ENCODE data around the gene ASH1L. TPM values are rescaled to one million over a fixed set of nuclear protein-coding genes. Genes with fewer than 3 reads are reported as not detected.
A peak's percentile ranks its signal among the peaks of the same experiment; 100 is the strongest.

The ASH1L gene
- total RNA-seq, 1 donor from 2014 or later, result 51.5 TPM

DNA sequence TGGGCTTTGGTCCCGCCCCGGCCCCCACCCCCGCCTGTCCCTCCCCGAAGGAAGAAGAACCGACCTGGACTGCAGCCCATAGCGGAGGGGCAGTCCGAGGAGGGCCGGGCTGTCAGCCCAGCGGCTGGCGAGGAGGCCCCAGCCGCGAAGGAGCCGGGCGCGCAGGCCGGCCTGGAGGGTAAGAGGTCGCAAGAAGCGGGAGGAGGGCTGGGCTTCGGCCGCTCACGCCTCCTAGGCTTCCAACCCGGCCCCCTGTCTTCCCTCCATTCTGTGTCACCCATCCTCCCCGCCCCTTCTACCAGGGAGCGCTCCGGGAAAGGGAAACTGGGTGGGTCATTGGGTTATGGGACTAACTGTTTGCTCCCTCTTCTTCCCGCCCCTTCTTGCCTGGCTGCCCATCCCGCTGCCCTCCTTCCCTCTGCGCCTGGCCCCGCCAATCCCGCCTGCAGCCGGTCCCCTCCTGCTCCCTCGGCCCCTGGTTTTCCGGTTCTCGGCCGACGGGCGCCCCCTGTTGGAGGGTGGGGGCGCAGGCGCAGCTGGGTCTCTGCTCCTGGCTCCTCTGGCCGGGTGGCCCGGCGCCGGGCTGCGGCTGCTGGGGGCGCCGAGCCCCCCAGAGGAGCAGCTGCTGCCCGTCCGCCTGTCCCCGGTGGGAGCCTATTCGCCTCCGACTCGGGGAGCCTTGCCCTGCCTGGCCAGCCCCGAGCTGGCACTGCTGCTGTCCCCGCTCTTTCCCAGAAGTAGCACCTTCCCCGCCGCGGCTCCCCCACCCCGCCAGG, 239.5 kb downstream of the ASH1L start:
- H3K27ac Mint-ChIP-seq (ENCODE audit: unreplicated experiment), result peak overlapping the region; percentile 80
- DNase-seq (ENCODE audit: extremely low spot score, unreplicated experiment), result peak; percentile 98
- peak overlapping the region; percentile 86 for H3K4me3 Mint-ChIP-seq (ENCODE audit: unreplicated experiment)
- H3K9me3 Mint-ChIP-seq (ENCODE audit: unreplicated experiment), result no peaks in the 10 kb centered on the region
- TF ChIP-seq, protein P1, sequence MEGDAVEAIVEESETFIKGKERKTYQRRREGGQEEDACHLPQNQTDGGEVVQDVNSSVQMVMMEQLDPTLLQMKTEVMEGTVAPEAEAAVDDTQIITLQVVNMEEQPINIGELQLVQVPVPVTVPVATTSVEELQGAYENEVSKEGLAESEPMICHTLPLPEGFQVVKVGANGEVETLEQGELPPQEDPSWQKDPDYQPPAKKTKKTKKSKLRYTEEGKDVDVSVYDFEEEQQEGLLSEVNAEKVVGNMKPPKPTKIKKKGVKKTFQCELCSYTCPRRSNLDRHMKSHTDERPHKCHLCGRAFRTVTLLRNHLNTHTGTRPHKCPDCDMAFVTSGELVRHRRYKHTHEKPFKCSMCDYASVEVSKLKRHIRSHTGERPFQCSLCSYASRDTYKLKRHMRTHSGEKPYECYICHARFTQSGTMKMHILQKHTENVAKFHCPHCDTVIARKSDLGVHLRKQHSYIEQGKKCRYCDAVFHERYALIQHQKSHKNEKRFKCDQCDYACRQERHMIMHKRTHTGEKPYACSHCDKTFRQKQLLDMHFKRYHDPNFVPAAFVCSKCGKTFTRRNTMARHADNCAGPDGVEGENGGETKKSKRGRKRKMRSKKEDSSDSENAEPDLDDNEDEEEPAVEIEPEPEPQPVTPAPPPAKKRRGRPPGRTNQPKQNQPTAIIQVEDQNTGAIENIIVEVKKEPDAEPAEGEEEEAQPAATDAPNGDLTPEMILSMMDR (IDR thresholded peaks at IDR 0.05), result peak; percentile 97
- H3K36me3 Mint-ChIP-seq (ENCODE audit: unreplicated experiment), result peaks cover 8% of the 10 kb centered on the region
- H3K4me1 Mint-ChIP-seq (ENCODE audit: unreplicated experiment), result peaks cover 32% of the 10 kb centered on the region
- H3K27me3 Mint-ChIP-seq (ENCODE audit: unreplicated experiment), result no peaks in the 10 kb centered on the region

DNA sequence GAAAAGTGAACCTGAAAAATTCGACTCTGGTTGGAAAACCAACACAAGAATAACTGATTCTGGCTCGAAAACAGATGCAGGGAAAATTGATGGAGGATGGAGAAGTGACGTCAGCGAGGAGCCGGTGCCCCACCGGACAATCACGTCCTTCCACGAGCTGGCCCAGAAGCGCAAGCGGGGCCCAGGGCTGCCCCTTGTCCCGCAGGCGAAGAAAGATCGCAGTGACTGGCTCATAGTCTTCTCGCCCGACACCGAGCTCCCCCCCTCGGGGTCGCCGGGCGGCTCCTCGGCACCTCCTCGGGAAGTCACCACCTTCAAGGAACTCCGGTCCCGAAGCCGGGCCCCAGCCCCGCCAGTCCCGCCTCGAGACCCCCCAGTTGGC, 240.0 kb downstream of the ASH1L start:
- H3K27ac Mint-ChIP-seq (ENCODE audit: unreplicated experiment), result peak overlapping the region; percentile 83
- TF ChIP-seq, protein P1 (IDR thresholded peaks at IDR 0.05), result no peak
- no peak for DNase-seq (ENCODE audit: extremely low spot score, unreplicated experiment)
- H3K36me3 Mint-ChIP-seq (ENCODE audit: unreplicated experiment), result peaks cover 5% of the 10 kb centered on the region
- peak overlapping the region; percentile 86 for H3K4me3 Mint-ChIP-seq (ENCODE audit: unreplicated experiment)
- H3K9me3 Mint-ChIP-seq (ENCODE audit: unreplicated experiment), result no peaks in the 10 kb centered on the region
- peaks cover 32% of the 10 kb centered on the region for H3K4me1 Mint-ChIP-seq (ENCODE audit: unreplicated experiment)
- H3K27me3 Mint-ChIP-seq (ENCODE audit: unreplicated experiment), result no peaks in the 10 kb centered on the region

DNA sequence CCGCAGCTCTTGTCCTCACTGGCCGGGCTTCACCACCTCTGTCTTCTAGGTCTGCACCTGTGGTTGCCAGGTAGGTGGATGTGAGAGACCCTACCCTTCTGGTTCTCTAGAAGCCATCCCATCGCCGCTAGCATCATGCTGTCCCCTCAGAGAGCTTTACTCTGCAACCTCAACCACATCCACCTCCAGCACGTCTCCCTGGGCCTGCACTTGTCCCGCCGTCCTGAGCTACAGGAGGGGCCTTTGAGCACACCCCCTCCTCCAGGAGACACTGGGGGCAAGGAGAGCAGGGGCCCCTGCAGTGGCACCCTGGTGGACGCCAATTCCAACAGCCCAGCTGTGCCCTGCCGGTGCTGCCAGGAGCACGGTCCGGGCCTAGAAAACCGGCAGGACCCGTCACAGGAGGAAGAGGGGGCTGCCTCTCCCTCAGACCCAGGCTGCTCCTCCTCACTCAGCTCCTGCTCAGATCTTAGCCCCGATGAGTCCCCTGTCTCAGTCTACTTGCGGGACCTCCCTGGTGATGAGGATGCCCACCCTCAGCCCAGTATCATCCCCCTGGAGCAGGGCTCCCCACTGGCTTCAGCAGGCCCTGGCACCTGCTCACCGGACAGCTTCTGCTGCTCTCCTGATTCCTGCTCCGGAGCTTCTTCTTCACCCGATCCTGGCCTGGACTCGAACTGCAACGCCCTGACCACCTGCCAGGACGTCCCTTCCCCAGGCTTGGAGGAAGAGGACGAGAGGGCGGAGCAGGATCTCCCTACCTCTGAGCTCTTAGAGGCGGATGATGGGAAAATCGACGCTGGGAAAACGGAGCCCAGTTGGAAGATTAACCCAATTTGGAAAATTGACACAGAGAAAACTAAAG, 240.7 kb downstream of the ASH1L start:
- Mint-ChIP-seq H3K27me3 (ENCODE audit: unreplicated experiment) (no peaks in the 10 kb centered on the region), H3K36me3 (ENCODE audit: unreplicated experiment) (peaks cover 5% of the 10 kb centered on the region), H3K4me1 (ENCODE audit: unreplicated experiment) (peaks cover 32% of the 10 kb centered on the region), H3K27ac (ENCODE audit: unreplicated experiment) (peak overlapping the region; percentile 83), H3K4me3 (ENCODE audit: unreplicated experiment) (peak overlapping the region; percentile 86), H3K9me3 (ENCODE audit: unreplicated experiment) (no peaks in the 10 kb centered on the region)
- no peak for DNase-seq (ENCODE audit: extremely low spot score, unreplicated experiment)
- TF ChIP-seq, protein P1 (IDR thresholded peaks at IDR 0.05), result no peak

DNA sequence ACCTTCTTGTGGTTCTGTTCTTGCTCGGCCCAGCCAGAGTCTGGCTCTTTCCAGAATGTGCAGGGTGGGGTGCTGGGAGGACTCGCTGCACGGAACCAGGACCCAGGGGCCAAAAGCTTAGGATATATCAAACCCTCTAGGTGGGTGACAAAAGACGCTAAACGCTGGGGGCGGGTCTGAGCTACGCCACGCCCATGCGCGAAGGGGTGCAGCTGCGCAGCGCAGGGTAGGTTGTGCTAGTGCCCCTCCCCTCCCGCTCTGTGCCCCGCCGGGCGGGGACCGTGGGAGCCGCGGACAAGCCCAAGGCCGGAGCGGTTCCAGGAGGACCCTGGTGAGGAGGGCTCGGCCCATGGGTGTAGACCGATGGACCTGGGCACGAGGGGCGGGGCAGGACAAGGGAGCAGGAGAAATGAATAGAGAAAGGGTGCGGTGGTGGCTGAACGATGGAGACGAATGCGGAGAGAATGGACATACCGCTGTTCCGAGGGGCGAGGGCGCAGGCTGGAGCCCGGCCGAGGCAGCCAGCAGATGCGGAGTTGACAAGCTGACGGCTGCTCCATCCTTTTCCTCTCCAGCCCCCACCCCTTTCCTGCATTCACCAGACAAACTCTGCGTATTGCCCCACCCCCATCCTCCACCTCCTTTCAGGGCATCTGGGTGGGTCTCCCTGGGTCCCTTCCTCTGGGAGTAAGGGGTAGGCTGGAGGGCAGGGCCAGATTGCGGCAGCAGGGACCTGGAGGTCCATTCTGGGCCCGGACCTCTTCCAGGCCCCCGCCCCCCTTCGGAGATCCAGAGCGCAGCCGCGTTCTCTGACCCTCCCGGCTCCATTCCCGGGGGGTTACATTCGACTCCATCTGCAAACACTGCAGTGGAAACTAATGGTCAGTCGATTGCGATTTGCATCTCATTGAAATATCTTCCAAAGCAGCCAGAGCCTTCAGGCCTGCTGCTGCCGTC, 241.7 kb downstream of the ASH1L start, which contains the start of gene RUSC1:
RUSC1 (plus strand) TSS at position 234 of the 957 bp plus-strand sequence. CDS start 880 bp downstream, outside the sequence.
- Mint-ChIP-seq H3K27ac (ENCODE audit: unreplicated experiment) (peak within 1 kb of the TSS; percentile 83), H3K4me1 (ENCODE audit: unreplicated experiment) (peaks cover 30% of the 10 kb centered on the region), H3K4me3 (ENCODE audit: unreplicated experiment) (peak within 1 kb of the TSS; percentile 86), H3K27me3 (ENCODE audit: unreplicated experiment) (no peaks in the 10 kb centered on the region), H3K9me3 (ENCODE audit: unreplicated experiment) (no peaks in the 10 kb centered on the region), H3K36me3 (ENCODE audit: unreplicated experiment) (peaks cover 5% of the 10 kb centered on the region)
- TF ChIP-seq, protein P1 (IDR thresholded peaks at IDR 0.05), result no peak
- no peak for DNase-seq (ENCODE audit: extremely low spot score, unreplicated experiment)

All from osteocyte (in vitro differentiated cells).